NCI-H748 (cell line): ENCODE data around the gene FRMD1.

Source experiments
- DNase-seq: peaks from one replicate; lab custom pipeline; 2025; ENCODE audit not compliant: unreplicated experiment; lab: John Stamatoyannopoulos, UW

The FRMD1 gene

GRCh38 chr6:168113226-168113625, 34.2 kb upstream of the FRMD1 start:
- no peak for DNase-seq

GRCh38 chr6:168111911-168112310, 32.9 kb upstream of the FRMD1 start:
- no peak for DNase-seq

- no peak for DNase-seq
Observed at GRCh38 chr6:168110437-168110836, 31.4 kb upstream of the FRMD1 start.

GRCh38 chr6:168109171-168109570, 30.2 kb upstream of the FRMD1 start:
- DNase-seq: no peak

GRCh38 chr6:168107191-168107983, 28.4 kb upstream of the FRMD1 start:
- peak; percentile 30 for DNase-seq

- DNase-seq: no peak
Observed at GRCh38 chr6:168106633-168107005, 27.6 kb upstream of the FRMD1 start.

- no peak for DNase-seq
Observed at GRCh38 chr6:168105813-168106632, 27.0 kb upstream of the FRMD1 start.

- DNase-seq: no peak
Observed at GRCh38 chr6:168104636-168105035, 25.6 kb upstream of the FRMD1 start.

GRCh38 chr6:168103050-168103830, 24.2 kb upstream of the FRMD1 start:
- DNase-seq: no peak

- peak; percentile 86 for DNase-seq
Observed at GRCh38 chr6:168102315-168102985, 23.4 kb upstream of the FRMD1 start.

GRCh38 chr6:168101590-168102314, 22.7 kb upstream of the FRMD1 start:
- DNase-seq: no peak

- no peak for DNase-seq
Observed at GRCh38 chr6:168100803-168101589, 22.0 kb upstream of the FRMD1 start.

- DNase-seq: no peak
Observed at GRCh38 chr6:168100011-168100802, 21.2 kb upstream of the FRMD1 start.

GRCh38 chr6:168099201-168100010, 20.4 kb upstream of the FRMD1 start:
- DNase-seq: no peak

- DNase-seq: no peak
Observed at GRCh38 chr6:168098431-168098861, 19.4 kb upstream of the FRMD1 start.

- peak; percentile 29 for DNase-seq
Observed at GRCh38 chr6:168097621-168098430, 18.8 kb upstream of the FRMD1 start.

- no peak for DNase-seq
Observed at GRCh38 chr6:168097221-168097620, 18.2 kb upstream of the FRMD1 start.
